GM19240 (cell line): Measurements from ENCODE around the gene LSG1.

ENCODE experiments used
- DNase-seq: peaks from one replicate; pipeline ENCODE4 v3.0.0; 2011; ENCODE audit warnings: low spot score; ENCODE audit not compliant: insufficient read length

Gene LSG1

GRCh38 chr3:194671900-194672808 is at the start of gene LSG1:
TSS of gene LSG1 (minus strand) at chr3:194672191. CDS start at chr3:194672162, 29 bp downstream.
- peak; percentile 73 for DNase-seq

- no peak for DNase-seq
Observed at GRCh38 chr3:194720048-194720447, 48.1 kb upstream of the LSG1 start.

GRCh38 chr3:194718079-194718478 is 46.1 kb upstream of the LSG1 start:
- DNase-seq = no peak

GRCh38 chr3:194715022-194715800 is 43.2 kb upstream of the LSG1 start:
- DNase-seq = no peak

GRCh38 chr3:194714564-194714963 is 42.6 kb upstream of the LSG1 start:
- no peak for DNase-seq

- no peak for DNase-seq
Observed at GRCh38 chr3:194714137-194714455, 42.1 kb upstream of the LSG1 start.

GRCh38 chr3:194713299-194714136 is 41.5 kb upstream of the LSG1 start:
- no peak for DNase-seq

GRCh38 chr3:194711913-194712312 is 39.9 kb upstream of the LSG1 start:
- no peak for DNase-seq

- no peak for DNase-seq
Observed at GRCh38 chr3:194711286-194711685, 39.3 kb upstream of the LSG1 start.

- DNase-seq = no peak
Observed at GRCh38 chr3:194707147-194707540, 35.2 kb upstream of the LSG1 start.

- DNase-seq = no peak
Observed at GRCh38 chr3:194705761-194706160, 33.8 kb upstream of the LSG1 start.

- no peak for DNase-seq
Observed at GRCh38 chr3:194705227-194705626, 33.2 kb upstream of the LSG1 start.

- DNase-seq = no peak
Observed at GRCh38 chr3:194702545-194702944, 30.6 kb upstream of the LSG1 start.

- DNase-seq = no peak
Observed at GRCh38 chr3:194696702-194697101, 24.7 kb upstream of the LSG1 start.

GRCh38 chr3:194691481-194692283 is 19.7 kb upstream of the LSG1 start:
- DNase-seq = peak; percentile 71

GRCh38 chr3:194690501-194691372 is 18.7 kb upstream of the LSG1 start:
- no peak for DNase-seq

GRCh38 chr3:194689493-194689944 is 17.5 kb upstream of the LSG1 start:
- no peak for DNase-seq

GRCh38 chr3:194688946-194689345 is 17.0 kb upstream of the LSG1 start:
- no peak for DNase-seq

GRCh38 chr3:194688200-194688740 is 16.3 kb upstream of the LSG1 start:
- DNase-seq = no peak
